H54 (cell line): ENCODE measurements around the gene SERPINB1.
"Not testable (repeated sequence)": the region's sequence is repeated elsewhere in the genome, so short reads cannot be mapped to it uniquely, and the experiment has no call there.

ENCODE experiments used
- DNase-seq: peaks from one replicate; pipeline ENCODE4 v3.0.0; 2011; ENCODE audit warnings: low spot score, mixed read lengths; ENCODE audit not compliant: insufficient read length
- FAIRE-seq: peaks from 3 replicates; lab custom pipeline; 2011; peaks lifted over from hg19 to GRCh38; lab: Jason Lieb, UNC
- POLR2A ChIP-seq: IDR thresholded peaks from 2 replicates; pipeline ENCODE4 v1.6.1; 2011; ENCODE audit warnings: low read depth, mild to moderate bottlenecking, low read length

SERPINB1 gene

DNA sequence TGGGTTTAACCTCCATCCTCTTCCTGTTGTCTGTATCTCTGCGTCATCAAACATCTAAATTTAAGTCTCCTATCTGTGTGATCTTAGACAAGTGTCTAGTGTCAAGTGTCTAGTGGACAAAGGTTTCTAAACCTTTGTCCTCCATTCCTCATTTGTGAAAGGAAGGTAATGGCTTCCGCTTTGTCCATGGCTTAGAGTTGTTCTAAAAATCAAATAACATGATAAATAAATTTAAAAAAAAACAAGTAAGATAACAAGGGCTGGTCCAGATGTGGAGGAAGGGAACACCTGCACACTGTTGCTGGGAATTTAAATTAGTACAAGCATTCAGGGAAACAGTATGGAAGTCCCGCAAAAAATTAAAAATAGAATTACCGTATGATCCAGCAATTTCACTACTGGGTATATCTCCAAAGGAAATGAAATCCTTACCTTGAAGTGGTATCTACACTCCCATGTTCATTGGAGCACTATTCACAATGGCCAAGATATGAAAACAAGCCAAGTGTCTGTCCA, 17.6 kb upstream of the SERPINB1 start:
- no peak for TF ChIP-seq POLR2A
- DNase-seq (no peak), FAIRE-seq (no peak)

GRCh38 chr6:2857580-2858337, 16.1 kb upstream of the SERPINB1 start:
- TF ChIP-seq POLR2A = no peak
- DNase-seq = peak; percentile 77
- FAIRE-seq = no peak

- FAIRE-seq (no peak), DNase-seq (no peak)
- TF ChIP-seq POLR2A = no peak
Measured at GRCh38 chr6:2857185-2857579, 15.5 kb upstream of the SERPINB1 start.

DNA sequence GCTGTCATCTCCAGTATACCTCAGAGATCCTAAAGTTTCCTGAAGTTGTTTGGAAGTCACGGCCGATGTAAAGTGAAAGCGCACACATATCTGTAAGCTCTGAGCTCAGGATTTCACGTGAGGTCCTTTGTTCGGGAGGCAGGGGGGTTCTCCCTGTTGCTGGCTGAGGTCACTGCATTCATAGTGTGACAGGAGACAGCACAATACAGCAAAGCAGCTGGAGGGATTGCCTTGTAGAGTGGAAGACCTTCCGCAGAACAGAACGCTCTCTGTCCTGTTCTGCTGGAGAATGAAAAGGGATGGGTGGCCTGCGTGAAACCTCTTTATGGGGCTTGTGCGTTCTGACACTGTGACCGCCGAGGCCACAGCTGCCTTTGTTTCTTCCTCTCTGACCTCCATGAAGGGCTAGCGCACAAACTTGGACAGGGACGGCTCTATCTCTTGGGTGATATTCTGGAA, 13.4 kb upstream of the SERPINB1 start:
- no peak for TF ChIP-seq POLR2A
- DNase-seq (no peak), FAIRE-seq (no peak)

DNA sequence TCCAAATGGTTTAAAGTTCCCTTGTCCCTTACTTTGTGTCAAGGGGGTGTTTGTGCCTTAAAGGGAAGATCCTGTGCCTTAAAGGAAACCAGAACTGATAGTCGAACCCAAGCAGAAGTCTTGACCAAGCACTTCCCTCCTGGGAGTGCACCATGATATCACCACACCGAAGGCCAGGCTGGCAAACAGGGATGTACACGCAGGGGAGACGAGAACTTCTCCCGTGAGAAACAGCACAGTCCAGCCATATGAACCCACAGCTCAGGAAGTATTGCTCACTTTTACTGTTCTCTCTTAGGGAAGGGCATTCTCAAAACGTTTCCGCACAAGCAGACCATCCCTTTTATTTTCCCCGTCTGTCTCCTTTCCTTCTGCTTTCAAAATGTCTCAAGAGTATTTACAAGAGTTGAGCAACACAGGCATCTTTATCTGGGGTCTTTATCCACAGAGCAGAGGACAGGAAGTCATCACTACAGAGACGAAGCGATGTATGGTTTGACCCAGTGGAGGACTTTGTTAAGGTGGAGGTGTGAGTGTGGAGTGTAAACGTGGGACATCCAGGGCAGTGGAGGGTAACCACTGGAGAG, 12.8 kb upstream of the SERPINB1 start:
- no peak for DNase-seq
- no peak for FAIRE-seq
- TF ChIP-seq POLR2A = no peak

GRCh38 chr6:2853769-2854395, 12.2 kb upstream of the SERPINB1 start:
- TF ChIP-seq POLR2A = no peak
- no peak for FAIRE-seq
- peak; percentile 52 for DNase-seq

DNA sequence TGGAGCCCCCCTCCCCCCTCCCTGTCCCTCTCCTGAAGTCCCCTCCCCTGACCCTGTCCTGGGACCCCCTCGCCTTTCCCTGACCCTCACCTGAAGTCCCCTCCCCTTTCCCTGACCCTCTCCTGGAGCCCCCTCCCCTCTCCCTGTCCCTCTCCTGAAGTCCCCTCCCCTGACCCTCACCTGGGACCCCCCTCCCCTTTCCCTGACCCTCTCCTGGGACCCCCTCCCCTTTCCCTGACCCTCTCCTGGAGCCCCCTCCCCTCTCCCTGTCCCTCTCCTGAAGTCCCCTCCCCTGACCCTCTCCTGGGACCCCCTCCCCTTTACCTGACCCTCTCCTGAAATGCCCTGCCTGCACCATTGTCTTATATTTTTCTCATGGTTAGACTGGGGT, 11.7 kb upstream of the SERPINB1 start:
- not testable (repeated sequence) for DNase-seq, FAIRE-seq

DNA sequence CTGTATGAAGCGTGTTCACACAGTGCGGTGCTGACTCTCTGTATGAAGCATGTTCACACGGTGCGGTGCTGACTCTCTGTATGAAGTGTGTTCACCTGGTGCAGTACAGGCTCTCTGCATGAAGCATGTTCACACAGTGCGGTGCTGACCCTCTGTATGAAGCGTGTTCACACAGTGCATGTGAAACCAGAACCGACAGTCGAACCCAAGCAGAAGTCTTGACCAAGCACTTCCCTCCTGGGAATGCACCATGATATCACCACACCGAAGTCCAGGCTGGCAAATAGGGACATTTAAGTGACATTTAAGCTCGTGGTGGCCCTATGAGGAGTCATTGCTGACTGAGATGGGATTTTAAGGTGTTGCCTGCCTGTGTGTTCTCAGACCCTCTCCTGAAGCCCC, 11.3 kb upstream of the SERPINB1 start:
- no peak for TF ChIP-seq POLR2A
- DNase-seq (no peak), FAIRE-seq (no peak)

GRCh38 chr6:2852514-2852855, 10.8 kb upstream of the SERPINB1 start:
- no peak for FAIRE-seq
- DNase-seq = no peak
- no peak for TF ChIP-seq POLR2A

- DNase-seq = no peak
- no peak for TF ChIP-seq POLR2A
- no peak for FAIRE-seq
Measured at GRCh38 chr6:2851727-2852513, 10.3 kb upstream of the SERPINB1 start.

GRCh38 chr6:2850538-2851113, 9.0 kb upstream of the SERPINB1 start:
- DNase-seq (no peak), FAIRE-seq (no peak)
- no peak for TF ChIP-seq POLR2A

GRCh38 chr6:2848851-2849250, 7.2 kb upstream of the SERPINB1 start:
- TF ChIP-seq POLR2A = no peak
- DNase-seq (no peak), FAIRE-seq (no peak)

DNA sequence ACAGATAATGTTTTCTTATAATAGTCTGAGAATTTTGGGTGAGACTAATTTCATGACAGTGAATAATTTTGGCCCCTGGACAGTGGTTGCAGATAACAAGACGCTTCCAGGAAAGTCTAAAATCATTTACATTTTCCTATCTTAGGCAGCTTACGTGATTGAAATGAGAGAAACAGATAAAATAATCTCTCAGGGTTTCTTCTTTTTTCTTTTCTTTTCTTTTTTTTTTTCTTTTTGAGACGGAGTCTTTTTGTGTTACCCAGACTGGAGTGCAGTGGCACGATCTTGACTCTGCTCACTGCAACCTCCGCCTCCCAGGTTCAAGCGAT, 4.2 kb upstream of the SERPINB1 start:
- FAIRE-seq (no peak), DNase-seq (no peak)
- no peak for TF ChIP-seq POLR2A
